Astrocyte (in vitro differentiated cells and primary cell): ENCODE results near the gene BRINP1.

Source experiments
- EZH2 ChIP-seq: IDR thresholded peaks from 2 replicates; pipeline ENCODE4 v1.6.1; 2012; ENCODE audit warnings: mild to moderate bottlenecking, low read length, inconsistent platforms; ENCODE audit not compliant: insufficient read depth
- TF ChIP-seq, protein P1 (sequence below): IDR thresholded peaks from 2 replicates; pipeline ENCODE4 v1.5.1; 2011; ENCODE audit warnings: low read depth, mild to moderate bottlenecking, inconsistent platforms, low read length, moderate library complexity; ENCODE audit not compliant: insufficient read depth

DNA sequence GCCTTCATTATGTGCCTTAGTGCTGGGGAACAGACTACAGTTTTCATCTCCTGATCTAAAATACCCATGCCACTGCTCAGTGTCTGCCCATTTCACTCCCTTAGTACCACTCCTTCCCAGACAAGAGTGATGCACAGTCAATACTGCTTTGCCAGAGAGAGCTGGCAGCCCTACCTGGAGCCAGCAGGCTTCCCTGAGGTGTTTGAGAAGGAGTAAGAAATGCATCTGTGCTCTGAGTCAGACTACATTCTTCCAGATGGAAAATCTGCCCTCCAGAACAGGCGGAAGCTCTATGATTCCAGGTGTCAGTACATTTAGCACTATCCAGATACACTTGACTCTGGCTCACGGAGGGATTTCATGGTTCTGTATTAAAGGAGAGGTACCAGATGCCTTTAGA, 209.8 kb downstream of the BRINP1 start:
- TF ChIP-seq, protein P1, sequence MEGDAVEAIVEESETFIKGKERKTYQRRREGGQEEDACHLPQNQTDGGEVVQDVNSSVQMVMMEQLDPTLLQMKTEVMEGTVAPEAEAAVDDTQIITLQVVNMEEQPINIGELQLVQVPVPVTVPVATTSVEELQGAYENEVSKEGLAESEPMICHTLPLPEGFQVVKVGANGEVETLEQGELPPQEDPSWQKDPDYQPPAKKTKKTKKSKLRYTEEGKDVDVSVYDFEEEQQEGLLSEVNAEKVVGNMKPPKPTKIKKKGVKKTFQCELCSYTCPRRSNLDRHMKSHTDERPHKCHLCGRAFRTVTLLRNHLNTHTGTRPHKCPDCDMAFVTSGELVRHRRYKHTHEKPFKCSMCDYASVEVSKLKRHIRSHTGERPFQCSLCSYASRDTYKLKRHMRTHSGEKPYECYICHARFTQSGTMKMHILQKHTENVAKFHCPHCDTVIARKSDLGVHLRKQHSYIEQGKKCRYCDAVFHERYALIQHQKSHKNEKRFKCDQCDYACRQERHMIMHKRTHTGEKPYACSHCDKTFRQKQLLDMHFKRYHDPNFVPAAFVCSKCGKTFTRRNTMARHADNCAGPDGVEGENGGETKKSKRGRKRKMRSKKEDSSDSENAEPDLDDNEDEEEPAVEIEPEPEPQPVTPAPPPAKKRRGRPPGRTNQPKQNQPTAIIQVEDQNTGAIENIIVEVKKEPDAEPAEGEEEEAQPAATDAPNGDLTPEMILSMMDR, result no peak
- no peak for TF ChIP-seq EZH2
